Stimulated activated CD8-positive, alpha-beta memory T cell treated with anti-CD3 and anti-CD28 coated beads, Interleukin-7, amount 100 ng/mL, for 24 hours (primary cell): ENCODE results near the gene SNCB.
A peak's percentile ranks its signal among the peaks of the same experiment; 100 is the strongest.

ENCODE experiments used
- DNase-seq: peaks from one replicate; pipeline ENCODE4 v3.0.0-alpha.2; 2020; ENCODE audit warnings: low read depth

Gene SNCB

DNA sequence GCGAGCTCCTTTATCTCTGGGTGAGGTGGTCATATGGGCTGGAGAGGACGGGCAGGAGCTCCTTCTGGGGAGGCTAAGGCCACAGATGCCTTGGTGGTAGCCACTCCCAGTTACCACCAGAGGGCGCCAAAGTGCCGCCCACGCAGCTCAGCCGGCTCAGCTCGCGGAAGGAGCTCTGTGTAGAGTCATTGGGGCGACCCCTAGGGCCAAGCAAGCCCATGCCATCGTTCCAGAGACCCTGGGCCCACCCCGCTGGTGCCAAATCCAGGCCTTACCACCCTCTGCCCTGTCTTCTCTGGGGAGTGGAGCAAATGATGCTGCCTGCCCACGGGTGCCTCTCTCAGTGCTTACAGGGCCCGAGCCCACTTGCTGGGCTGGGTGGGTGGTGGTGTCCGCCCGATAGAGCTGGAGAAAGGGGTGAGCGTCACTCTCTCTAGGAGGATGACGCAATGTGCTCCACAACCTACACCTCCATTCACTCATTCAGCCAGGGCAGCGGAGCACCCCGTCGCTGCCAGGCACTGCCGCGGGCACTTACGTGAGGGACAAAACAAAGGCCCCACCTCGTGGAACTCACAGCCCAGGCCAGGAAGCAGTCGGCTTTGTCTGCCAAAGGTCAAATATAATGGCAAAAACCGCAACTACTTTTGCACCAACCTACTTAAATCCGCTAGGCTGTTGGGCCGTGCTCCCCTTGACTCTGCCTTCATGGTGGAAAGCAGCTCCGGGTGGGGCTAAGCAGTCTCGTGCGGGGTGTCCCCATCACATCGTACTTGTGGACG lies 30.7 kb upstream of the SNCB start:
- DNase-seq: peak; percentile 59

GRCh38 chr5:176660530-176660859 lies 30.2 kb upstream of the SNCB start:
- DNase-seq: no peak

DNA sequence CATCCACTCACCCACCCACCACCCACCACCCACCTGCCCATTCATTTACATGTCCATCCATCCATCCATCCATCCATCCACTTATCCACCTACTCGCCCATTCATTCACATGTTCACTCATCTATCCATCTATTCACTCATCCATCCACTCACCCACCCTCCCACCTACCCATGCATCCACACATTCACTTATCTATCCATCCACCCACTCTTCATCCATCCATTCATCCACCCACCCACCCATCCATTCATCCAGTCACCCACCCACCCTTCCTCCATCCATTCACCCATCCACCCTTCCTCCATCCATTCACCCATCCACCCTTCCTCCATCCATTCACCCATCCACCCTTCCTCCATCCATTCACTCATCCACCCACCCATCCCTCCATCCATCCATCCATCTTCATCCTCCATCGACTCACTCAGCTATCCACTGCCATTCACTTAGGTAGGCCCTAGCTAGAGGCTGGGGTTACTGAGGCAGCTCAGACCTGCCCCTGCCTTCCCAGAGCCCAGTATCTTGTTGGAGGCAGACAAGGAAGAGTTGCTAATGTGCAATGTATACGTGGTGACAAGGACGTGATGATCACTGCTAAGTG lies 29.6 kb upstream of the SNCB start:
- no peak for DNase-seq

DNA sequence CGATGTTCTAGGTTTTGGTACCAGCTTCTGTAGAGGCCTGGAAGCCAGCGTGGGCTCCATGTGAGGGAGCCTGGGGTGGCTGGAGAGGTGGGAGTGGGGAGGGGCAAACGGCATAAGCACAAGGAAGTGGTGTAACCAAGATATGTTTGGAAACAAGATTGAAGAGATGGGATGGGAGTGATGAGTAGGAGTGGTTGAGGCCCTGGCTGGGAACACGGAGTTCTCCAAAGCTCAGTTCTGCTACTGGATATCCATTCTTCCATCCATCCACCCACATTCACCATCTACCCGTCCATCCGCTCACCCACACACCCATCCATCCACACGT lies 29.1 kb upstream of the SNCB start:
- DNase-seq: no peak

DNA sequence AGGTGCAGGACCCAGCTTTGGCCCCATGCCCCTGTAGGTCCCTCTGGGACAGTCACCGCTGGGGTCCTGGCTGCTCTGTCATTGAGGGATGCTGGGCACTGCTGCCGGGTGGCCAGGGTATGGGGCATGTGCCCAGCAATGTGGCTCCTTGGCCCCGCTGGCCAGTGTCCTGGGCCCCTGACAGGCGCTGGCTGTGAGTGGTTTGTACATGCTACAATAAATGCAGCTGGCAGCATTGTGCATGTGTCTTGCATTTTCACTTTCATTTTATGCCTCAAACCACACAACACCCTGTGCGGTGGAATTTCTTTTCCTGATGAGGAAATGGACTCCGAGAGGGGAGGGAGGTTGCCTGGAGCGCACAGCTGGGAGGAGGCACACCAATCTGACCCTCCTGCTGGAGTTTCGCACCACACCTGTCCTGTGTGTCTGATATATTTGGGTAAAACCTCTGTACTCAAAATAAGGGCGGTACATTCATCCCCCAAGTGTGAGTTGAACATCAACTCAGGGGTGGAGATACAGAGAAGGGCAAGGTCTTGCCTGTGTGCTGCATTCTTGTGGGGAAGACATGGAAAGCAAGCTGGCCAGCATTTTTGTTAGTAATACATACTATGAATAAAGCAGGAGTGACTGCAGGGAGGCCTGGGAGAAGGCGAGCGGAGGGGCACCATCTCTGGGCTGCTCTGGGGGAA lies 28.6 kb upstream of the SNCB start:
- no peak for DNase-seq

GRCh38 chr5:176658007-176658599 lies 27.8 kb upstream of the SNCB start:
- DNase-seq: peak; percentile 43

DNA sequence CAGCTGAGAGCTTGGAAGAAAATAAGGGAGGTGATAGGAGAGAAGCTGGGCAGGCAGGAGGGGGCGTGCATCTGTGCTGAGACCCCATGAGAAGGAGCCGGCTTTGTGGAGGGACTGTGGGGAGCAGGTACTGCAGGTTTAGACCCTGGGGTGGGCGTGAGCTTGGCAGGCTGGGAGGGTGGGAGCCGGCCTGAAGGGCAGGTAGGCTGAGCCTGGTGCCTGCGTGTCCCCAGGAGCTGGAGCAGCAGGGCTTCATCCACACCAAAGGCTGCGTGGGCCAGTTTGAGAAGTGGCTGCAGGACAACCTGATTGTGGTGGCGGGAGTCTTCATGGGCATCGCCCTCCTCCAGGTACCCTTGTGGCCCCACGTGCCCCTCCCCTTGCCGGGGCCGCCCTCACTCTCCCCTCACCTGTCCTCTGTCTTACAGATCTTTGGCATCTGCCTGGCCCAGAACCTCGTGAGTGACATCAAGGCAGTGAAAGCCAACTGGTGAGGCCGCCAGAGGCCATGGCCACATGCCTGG lies 26.2 kb upstream of the SNCB start:
- no peak for DNase-seq

GRCh38 chr5:176654856-176655255 lies 24.5 kb upstream of the SNCB start:
- DNase-seq: no peak

DNA sequence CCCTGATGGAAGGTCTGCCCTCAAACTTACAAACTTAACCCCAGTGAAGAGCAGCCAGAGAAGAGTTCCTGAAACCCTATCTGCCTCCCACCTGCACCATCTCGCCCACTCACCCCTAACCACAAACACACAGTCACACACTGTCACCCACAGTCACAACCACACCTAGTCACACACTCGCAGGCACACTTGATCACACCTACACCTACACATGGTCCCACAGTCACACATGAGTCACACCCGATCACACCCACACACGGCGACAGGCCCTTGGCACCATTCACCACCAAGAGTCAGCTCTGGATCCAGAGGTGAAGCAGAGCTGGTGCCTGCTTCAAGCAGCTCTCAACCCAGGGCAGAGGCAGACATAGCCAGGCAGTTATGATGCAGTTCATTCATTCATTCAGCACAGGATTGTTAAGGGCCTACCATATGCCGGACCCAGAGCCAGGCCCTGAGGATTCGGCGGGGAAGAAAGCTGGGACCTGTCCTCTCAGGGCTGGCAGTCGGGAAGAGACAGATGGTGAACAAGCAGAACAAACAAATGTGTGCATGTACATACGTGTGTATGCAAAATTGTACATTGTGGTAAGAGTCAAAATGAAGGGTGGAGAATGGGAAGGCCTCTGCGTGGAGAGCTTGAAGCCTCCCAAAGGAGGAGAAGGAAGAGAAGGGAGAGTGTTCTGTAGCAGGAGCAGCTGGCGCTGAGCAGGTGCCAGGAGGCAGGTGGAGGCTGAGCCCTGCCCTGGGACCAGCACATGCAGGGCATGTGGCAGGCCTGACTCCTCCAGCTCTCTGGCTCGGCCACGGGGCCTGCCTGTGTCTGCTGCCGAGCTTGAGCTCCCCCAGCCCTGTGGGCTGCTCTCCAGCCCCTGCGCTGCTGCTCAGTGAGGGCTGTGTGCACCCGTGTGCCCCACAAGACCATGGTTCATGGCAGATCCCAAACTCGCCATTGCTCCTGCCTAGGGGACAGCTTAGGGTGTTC lies 23.4 kb upstream of the SNCB start:
- peak; percentile 64 for DNase-seq

DNA sequence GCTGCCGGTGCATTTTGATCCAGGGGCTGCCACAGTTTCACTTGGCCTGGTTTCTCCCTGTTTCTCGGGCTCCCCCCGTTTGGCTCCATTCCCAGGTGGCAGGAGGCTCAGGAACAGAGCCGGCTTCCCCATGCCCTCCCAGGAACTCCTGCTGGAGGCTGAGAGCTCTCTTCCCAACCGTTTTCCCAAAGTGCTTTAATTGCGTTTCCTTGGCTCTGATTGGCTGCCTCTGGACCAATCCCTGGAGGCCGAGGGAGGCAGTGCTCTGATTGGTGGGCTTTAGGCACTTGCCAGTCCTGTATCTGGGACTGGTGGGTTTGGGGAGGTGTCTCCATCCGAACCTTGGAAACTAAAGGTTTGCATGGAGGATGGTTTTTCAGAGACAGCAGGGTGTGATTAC lies 21.8 kb upstream of the SNCB start:
- no peak for DNase-seq

DNA sequence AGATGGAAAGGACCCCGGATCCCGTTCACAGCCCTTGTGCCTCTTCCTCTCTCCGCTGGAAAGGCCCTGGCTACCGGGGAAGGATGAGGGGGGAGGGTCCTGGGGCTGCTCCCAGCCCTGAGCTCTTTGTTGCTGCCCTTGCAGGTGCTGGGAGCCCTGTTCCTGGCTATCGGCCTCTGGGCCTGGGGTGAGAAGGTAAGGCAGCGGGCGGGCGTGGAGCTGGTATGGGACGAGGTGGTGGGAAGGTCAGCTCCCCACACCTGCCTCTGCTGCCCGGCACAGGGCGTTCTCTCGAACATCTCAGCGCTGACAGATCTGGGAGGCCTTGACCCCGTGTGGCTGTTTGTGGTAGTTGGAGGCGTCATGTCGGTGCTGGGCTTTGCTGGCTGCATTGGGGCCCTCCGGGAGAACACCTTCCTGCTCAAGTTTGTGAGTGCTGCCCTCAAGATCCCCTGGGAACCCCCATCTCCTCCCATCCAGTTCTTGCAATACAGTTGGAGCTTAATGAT lies 21.2 kb upstream of the SNCB start:
- no peak for DNase-seq

DNA sequence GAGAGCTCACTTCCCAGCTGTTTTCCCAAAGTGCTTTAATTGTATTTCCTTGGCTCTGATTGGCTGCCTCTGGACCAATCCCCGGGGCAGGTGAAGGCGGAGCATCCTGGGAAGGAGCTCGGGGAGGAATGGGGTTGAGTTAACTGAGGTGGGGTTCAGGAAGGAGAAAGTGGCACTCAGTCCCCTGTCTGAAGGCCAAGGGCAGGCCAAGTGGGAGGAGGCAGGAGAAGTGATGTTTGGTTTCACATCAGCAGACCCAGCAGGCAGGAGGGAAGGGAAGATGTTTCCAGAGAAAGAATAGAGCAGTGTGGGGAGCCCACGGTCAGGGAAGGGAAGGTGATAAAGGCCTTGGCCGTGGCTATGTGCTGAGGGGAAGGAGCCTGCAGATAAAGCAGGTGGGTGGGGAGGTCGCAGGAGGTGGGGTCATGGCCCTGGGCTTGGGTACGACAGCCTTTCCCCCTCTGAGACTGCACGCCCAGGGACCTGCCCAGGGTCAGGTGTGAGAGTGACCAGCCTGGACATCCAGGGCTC lies 20.1 kb upstream of the SNCB start:
- no peak for DNase-seq

- DNase-seq: no peak
Measured at GRCh38 chr5:176648474-176649194, 18.3 kb upstream of the SNCB start.

DNA sequence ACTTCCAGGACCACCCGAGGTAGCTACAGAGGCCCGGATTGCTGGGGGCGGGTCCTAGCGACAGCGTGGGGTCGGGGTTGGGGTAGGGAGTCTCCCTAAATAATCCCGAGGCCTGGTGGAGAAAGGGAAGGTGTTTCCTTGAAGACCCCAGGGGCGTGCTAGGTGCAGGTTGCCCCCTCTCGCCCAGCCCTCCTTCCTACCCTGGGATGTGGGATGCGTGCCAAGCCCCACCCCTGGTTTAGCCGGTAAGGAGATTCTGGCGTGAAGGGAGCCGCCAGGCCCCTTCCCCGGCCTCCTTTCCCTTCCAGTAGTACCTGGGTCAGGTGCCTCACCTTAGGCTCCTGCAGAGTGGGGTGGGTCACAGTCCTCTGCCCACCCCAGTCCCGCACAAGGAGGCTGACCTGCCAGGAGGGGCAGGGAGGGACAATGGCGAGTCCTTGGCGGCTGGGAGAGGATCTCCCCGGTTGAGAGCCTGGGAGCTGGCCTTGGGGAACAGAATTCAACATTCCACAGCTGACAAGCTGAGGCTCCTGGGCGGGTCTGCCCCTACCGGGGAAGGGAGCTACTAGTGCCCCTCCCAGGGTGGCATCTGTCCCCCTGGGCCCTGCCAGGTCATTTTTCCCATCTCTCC lies 17.6 kb upstream of the SNCB start:
- no peak for DNase-seq

DNA sequence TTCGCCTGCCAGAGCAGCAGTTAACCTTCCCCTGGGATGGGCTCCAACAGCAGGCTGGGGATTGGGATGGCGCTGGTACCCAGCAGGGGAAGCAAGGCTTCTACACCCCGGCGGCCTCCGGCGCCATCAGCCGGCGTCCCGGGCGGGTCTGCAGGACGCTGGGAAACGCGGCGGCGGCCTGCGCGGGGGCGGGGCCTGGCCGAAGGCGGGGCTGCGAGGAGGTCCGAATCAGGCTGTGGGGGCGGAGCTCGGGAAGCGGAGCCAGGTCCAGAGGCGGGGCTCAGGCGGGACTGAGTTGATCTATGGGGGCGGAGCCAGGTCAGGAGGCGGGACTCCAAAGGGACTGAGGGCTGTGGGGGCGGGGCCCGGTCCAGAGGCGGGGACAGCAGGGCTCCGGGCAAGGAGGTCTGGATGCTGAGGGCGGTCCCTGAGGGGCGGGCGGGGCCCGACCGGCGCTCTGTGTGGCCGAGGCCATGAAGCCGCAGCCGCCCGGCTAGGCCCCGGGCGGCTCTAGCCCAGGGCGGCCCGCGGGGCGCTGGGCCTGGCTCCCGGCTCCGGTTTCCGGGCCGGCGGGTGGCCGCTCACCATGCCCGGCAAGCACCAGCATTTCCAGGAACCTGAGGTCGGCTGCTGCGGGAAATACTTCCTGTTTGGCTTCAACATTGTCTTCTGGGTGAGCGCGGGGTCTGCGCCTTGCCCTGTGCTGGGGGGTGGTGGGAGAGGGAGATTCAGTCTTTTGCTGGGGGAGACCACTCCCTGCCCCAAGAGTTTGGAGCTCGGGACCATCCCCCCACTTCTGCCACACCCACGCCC lies 16.9 kb upstream of the SNCB start, which contains the start of gene TSPAN17:
Gene TSPAN17 (plus strand): TSS at position 455 of the 813 bp plus-strand sequence. CDS start 132 bp downstream, at position 587.
- peak; percentile 99 for DNase-seq

GRCh38 chr5:176646707-176647029 lies 16.3 kb upstream of the SNCB start:
- no peak for DNase-seq

DNA sequence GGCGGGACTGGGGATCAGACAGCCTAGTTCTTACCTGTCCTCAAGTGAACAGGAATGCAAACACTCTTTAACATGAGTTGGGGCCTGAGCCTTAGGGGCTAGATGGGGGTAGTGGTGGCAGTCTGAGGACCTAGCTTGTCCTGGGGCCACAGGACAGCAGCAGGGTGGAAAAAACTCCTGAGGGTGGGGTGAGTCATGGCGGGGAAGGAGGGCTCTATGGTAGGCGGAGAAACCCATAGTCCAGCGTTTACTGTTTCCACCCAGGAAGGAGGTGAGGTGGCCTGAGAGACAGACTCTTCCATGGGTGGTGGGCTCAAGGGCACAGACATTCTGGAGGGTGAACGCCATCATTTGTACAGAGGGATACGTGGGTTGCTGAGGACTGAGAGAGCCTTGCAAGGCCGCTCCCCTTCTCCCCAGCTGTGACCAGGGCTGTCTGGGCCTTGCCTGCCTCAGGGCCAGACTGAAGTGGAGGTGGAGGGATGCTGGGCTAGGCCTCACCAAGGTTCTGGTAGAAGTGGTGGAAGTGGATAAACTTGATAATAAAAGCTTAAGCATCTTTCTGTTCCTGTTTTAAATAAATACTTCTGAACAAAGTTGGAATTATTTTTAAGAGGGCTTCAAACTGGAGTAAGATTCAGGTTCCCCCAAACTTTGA lies 15.8 kb upstream of the SNCB start:
- no peak for DNase-seq

GRCh38 chr5:176644878-176645670 lies 14.7 kb upstream of the SNCB start:
- no peak for DNase-seq
